Measurements from ENCODE around the gene CEP89. TPM values are rescaled to one million over a fixed set of nuclear protein-coding genes. Genes with fewer than 3 reads are reported as not detected.
"Not testable (repeated sequence)": the region's sequence is repeated elsewhere in the genome, so short reads cannot be mapped to it uniquely, and the experiment has no call there.

CEP89 gene
- total RNA-seq, 1 experiment from 2014 or later: 39.9 TPM

GRCh38 chr19:32858155-32858554 lies 113.6 kb downstream of the CEP89 start:
- intact Hi-C loops (cut with micrococcal nuclease; ENCODE audit: unreplicated experiment) (no loop called here), in situ Hi-C loops (cut with HindIII; ENCODE audit: low pct_unique_long_range_greater_than_20kb, low sequenced_read_pairs) (no loop called here)
- ATAC-seq (no peak), DNase-seq (ENCODE audit: low read depth, low spot score) (no peak)
- POLR2A ChIA-PET: no interaction called here
- no peaks in the 10 kb centered on the region for H3K27me3 ChIP-seq (ENCODE audit: control insufficient read depth, insufficient read depth, low read length)
- no TSS peak for BruUV-seq (replicated peaks)
- H3K4me1 ChIP-seq (ENCODE audit: control insufficient read depth, insufficient read depth, low read length): no peaks in the 10 kb centered on the region
- H3K27ac ChIP-seq (ENCODE audit: low read length): no peak overlapping the region
- no peak for TF ChIP-seq CTCF (IDR thresholded peaks at IDR 0.05)
- no peak for TF ChIP-seq TCF7L2 (IDR thresholded peaks at IDR 0.05; ENCODE audit: low read depth, low read length)
- no peak for TF ChIP-seq POLR2AphosphoS5 (IDR thresholded peaks at IDR 0.05; ENCODE audit: low read depth, low read length)
- TF ChIP-seq SIN3A (IDR thresholded peaks at IDR 0.05; ENCODE audit: borderline replicate concordance, insufficient read depth, low read depth, low read length): no peak
- no peak for TF ChIP-seq REST (IDR thresholded peaks at IDR 0.05; ENCODE audit: insufficient read depth in 1 of 2, low read depth in 2 of 2, low read length in 1 of 2)
- CTCF ChIA-PET: no interaction called here
- H3K9me3 ChIP-seq (ENCODE audit: control insufficient read depth, insufficient read depth, low read depth, low read length): no peaks in the 10 kb centered on the region
- no peaks in the 10 kb centered on the region for H3K36me3 ChIP-seq (ENCODE audit: control insufficient read depth, insufficient read depth, low read length)
- no peak overlapping the region for H3K4me3 ChIP-seq (ENCODE audit: low read depth in 2 of 2, low read length in 2 of 2)

- Histone ChIP-seq H3K27me3 (ENCODE audit: control insufficient read depth, insufficient read depth, low read length) (no peaks in the 10 kb centered on the region), H3K4me1 (ENCODE audit: control insufficient read depth, insufficient read depth, low read length) (no peaks in the 10 kb centered on the region), H3K36me3 (ENCODE audit: control insufficient read depth, insufficient read depth, low read length) (no peaks in the 10 kb centered on the region), H3K4me3 (ENCODE audit: low read depth in 2 of 2, low read length in 2 of 2) (no peak overlapping the region), H3K27ac (ENCODE audit: low read length) (no peak overlapping the region), H3K9me3 (ENCODE audit: control insufficient read depth, insufficient read depth, low read depth, low read length) (no peaks in the 10 kb centered on the region)
- POLR2A ChIA-PET: no interaction called here
- CTCF ChIA-PET: no interaction called here
- in situ Hi-C loops (cut with HindIII; ENCODE audit: low pct_unique_long_range_greater_than_20kb, low sequenced_read_pairs): no loop called here
- no peak for TF ChIP-seq POLR2AphosphoS5 (IDR thresholded peaks at IDR 0.05; ENCODE audit: low read depth, low read length)
- TF ChIP-seq CTCF (IDR thresholded peaks at IDR 0.05): no peak
- TF ChIP-seq SIN3A (IDR thresholded peaks at IDR 0.05; ENCODE audit: borderline replicate concordance, insufficient read depth, low read depth, low read length): no peak
- TF ChIP-seq TCF7L2 (IDR thresholded peaks at IDR 0.05; ENCODE audit: low read depth, low read length): no peak
- no peak for TF ChIP-seq REST (IDR thresholded peaks at IDR 0.05; ENCODE audit: insufficient read depth in 1 of 2, low read depth in 2 of 2, low read length in 1 of 2)
- intact Hi-C loops (cut with micrococcal nuclease; ENCODE audit: unreplicated experiment): no loop called here
- ATAC-seq: no peak
- no peak for DNase-seq (ENCODE audit: low read depth, low spot score)
- no TSS peak for BruUV-seq (replicated peaks)
Measured at GRCh38 chr19:32857584-32857983, 114.2 kb downstream of the CEP89 start.

GRCh38 chr19:32856818-32857217 lies 114.9 kb downstream of the CEP89 start:
- ATAC-seq; H3K4me3 ChIP-seq (ENCODE audit: low read depth in 2 of 2, low read length in 2 of 2); intact Hi-C loops (cut with micrococcal nuclease; ENCODE audit: unreplicated experiment); H3K9me3 ChIP-seq (ENCODE audit: control insufficient read depth, insufficient read depth, low read depth, low read length); H3K4me1 ChIP-seq (ENCODE audit: control insufficient read depth, insufficient read depth, low read length); CTCF ChIA-PET; H3K36me3 ChIP-seq (ENCODE audit: control insufficient read depth, insufficient read depth, low read length); H3K27me3 ChIP-seq (ENCODE audit: control insufficient read depth, insufficient read depth, low read length); DNase-seq (ENCODE audit: low read depth, low spot score); in situ Hi-C loops (cut with HindIII; ENCODE audit: low pct_unique_long_range_greater_than_20kb, low sequenced_read_pairs); BruUV-seq (replicated peaks); H3K27ac ChIP-seq (ENCODE audit: low read length): not testable (repeated sequence)
- POLR2A ChIA-PET: interaction anchor here (0.6 kb wide), 1 partner anchor 79 kb away, joined by 3 read pairs; no protein-coding TSS in a partner anchor
